ENCODE data around the gene COL27A1. TPM values are rescaled to one million over a fixed set of nuclear protein-coding genes. Genes with fewer than 3 reads are reported as not detected.
A peak's percentile ranks its signal among the peaks of the same experiment; 100 is the strongest.
"Not testable (repeated sequence)": the region's sequence is repeated elsewhere in the genome, so short reads cannot be mapped to it uniquely, and the experiment has no call there.

Gene COL27A1
- total RNA-seq, 1 experiment from 2014 or later, result 12.0 TPM

GRCh38 chr9:114321759-114322158, 166.4 kb downstream of the COL27A1 start:
- H3K79me2 ChIP-seq (ENCODE audit: insufficient read depth, low read length), result no peaks in the 10 kb centered on the region
- no TSS peak for BruUV-seq (replicated peaks)
- H3K27ac ChIP-seq (ENCODE audit: low read depth, low read length), result no peak overlapping the region
- no peak overlapping the region for H3K9ac ChIP-seq (ENCODE audit: low read length)
- ChIA-PET CTCF (interaction anchor here (0.8 kb wide), 1 partner anchor 214 kb away, joined by 3 read pairs; no protein-coding TSS in a partner anchor), RAD21 (ENCODE audit: low non-redundant PET in 1 of 2, low total read pairs in 2 of 2, uncharacterized antibody in 2 of 2, unreplicated experiment in 2 of 2) (no interaction called here), POLR2A (no interaction called here)
- no peak overlapping the region for H3K4me3 ChIP-seq (replicated peaks in 1 of 2; ENCODE audit: low read depth in 1 of 2, low read length in 2 of 2)
- no peaks in the 10 kb centered on the region for H4K20me1 ChIP-seq (ENCODE audit: insufficient read depth)
- no peaks in the 10 kb centered on the region for H3K4me1 ChIP-seq (ENCODE audit: control insufficient read depth in 1 of 2, insufficient read depth in 2 of 2, low read length in 2 of 2)
- no peak overlapping the region for H3K4me2 ChIP-seq (ENCODE audit: low read length)
- H3K36me3 ChIP-seq (ENCODE audit: control insufficient read depth in 1 of 2, insufficient read depth in 2 of 2, low read length in 2 of 2), result no peaks in the 10 kb centered on the region
- H3K27me3 ChIP-seq (ENCODE audit: insufficient read depth, low read length), result peaks cover 3% of the 10 kb centered on the region; the same call in 1 of the 2 replicates
- TF ChIP-seq, protein P1, sequence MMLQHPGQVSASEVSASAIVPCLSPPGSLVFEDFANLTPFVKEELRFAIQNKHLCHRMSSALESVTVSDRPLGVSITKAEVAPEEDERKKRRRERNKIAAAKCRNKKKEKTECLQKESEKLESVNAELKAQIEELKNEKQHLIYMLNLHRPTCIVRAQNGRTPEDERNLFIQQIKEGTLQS (IDR thresholded peaks at IDR 0.05), result no peak
- no peak for TF ChIP-seq CEBPB (IDR thresholded peaks at IDR 0.05; ENCODE audit: low read depth)
- TF ChIP-seq EZH2phosphoT487 (IDR thresholded peaks at IDR 0.05; ENCODE audit: borderline replicate concordance), result no peak
- no peak for TF ChIP-seq RAD21 (IDR thresholded peaks at IDR 0.05; ENCODE audit: low read depth)
- no peak for TF ChIP-seq FOSL1 (IDR thresholded peaks at IDR 0.05; ENCODE audit: low read depth)
- TF ChIP-seq ZNF274 (IDR thresholded peaks at IDR 0.05; ENCODE audit: low read depth, low read length), result no peak
- no peak for TF ChIP-seq ELF1 (IDR thresholded peaks at IDR 0.05; ENCODE audit: borderline replicate concordance, low read depth)
- no peak for TF ChIP-seq SRF (IDR thresholded peaks at IDR 0.05; ENCODE audit: low read depth)
- no peak for TF ChIP-seq EZH2 (IDR thresholded peaks at IDR 0.05)
- TF ChIP-seq, protein P2, sequence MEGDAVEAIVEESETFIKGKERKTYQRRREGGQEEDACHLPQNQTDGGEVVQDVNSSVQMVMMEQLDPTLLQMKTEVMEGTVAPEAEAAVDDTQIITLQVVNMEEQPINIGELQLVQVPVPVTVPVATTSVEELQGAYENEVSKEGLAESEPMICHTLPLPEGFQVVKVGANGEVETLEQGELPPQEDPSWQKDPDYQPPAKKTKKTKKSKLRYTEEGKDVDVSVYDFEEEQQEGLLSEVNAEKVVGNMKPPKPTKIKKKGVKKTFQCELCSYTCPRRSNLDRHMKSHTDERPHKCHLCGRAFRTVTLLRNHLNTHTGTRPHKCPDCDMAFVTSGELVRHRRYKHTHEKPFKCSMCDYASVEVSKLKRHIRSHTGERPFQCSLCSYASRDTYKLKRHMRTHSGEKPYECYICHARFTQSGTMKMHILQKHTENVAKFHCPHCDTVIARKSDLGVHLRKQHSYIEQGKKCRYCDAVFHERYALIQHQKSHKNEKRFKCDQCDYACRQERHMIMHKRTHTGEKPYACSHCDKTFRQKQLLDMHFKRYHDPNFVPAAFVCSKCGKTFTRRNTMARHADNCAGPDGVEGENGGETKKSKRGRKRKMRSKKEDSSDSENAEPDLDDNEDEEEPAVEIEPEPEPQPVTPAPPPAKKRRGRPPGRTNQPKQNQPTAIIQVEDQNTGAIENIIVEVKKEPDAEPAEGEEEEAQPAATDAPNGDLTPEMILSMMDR (IDR thresholded peaks at IDR 0.05 in 2 of 3, conservative IDR thresholded peaks at IDR 0.05 in 1 of 3; ENCODE audit: borderline replicate concordance in 1 of 3, insufficient read depth in 1 of 3, low read depth in 2 of 3, low read length in 2 of 3), result no peak
- TF ChIP-seq POLR2AphosphoS5 (IDR thresholded peaks at IDR 0.05; ENCODE audit: low read depth, low read length), result no peak
- H2AFZ ChIP-seq (ENCODE audit: low read depth, low read length, poor library complexity, severe bottlenecking), result no peak overlapping the region
- H3K9me2 ChIP-seq (ENCODE audit: insufficient read depth), result no peaks in the 10 kb centered on the region
- no peak for DNase-seq (ENCODE audit: low read depth, low spot score)
- no peaks in the 10 kb centered on the region for H3K9me3 ChIP-seq (ENCODE audit: control insufficient read depth in 1 of 2, insufficient read depth in 1 of 2, low read depth in 1 of 2, low read length in 2 of 2)
- intact Hi-C loops (cut with micrococcal nuclease), result no loop called here
- ATAC-seq, result no peak

- ATAC-seq; H3K79me2 ChIP-seq (ENCODE audit: insufficient read depth, low read length); H3K36me3 ChIP-seq (ENCODE audit: control insufficient read depth in 1 of 2, insufficient read depth in 2 of 2, low read length in 2 of 2); BruUV-seq (replicated peaks); H3K9me3 ChIP-seq (ENCODE audit: control insufficient read depth in 1 of 2, insufficient read depth in 1 of 2, low read depth in 1 of 2, low read length in 2 of 2); H4K20me1 ChIP-seq (ENCODE audit: insufficient read depth); H3K27me3 ChIP-seq (ENCODE audit: insufficient read depth, low read length); intact Hi-C loops (cut with micrococcal nuclease); H3K9me2 ChIP-seq (ENCODE audit: insufficient read depth); H3K27ac ChIP-seq (ENCODE audit: low read depth, low read length); H2AFZ ChIP-seq (ENCODE audit: low read depth, low read length, poor library complexity, severe bottlenecking); POLR2A ChIA-PET; DNase-seq (ENCODE audit: low read depth, low spot score); H3K4me1 ChIP-seq (ENCODE audit: control insufficient read depth in 1 of 2, insufficient read depth in 2 of 2, low read length in 2 of 2); CTCF ChIA-PET; RAD21 ChIA-PET (ENCODE audit: low non-redundant PET in 1 of 2, low total read pairs in 2 of 2, uncharacterized antibody in 2 of 2, unreplicated experiment in 2 of 2); H3K9ac ChIP-seq (ENCODE audit: low read length); H3K4me3 ChIP-seq (replicated peaks in 1 of 2; ENCODE audit: low read depth in 1 of 2, low read length in 2 of 2); H3K4me2 ChIP-seq (ENCODE audit: low read length): not testable (repeated sequence)
Measured at GRCh38 chr9:114322160-114322818, 167.0 kb downstream of the COL27A1 start.

DNA sequence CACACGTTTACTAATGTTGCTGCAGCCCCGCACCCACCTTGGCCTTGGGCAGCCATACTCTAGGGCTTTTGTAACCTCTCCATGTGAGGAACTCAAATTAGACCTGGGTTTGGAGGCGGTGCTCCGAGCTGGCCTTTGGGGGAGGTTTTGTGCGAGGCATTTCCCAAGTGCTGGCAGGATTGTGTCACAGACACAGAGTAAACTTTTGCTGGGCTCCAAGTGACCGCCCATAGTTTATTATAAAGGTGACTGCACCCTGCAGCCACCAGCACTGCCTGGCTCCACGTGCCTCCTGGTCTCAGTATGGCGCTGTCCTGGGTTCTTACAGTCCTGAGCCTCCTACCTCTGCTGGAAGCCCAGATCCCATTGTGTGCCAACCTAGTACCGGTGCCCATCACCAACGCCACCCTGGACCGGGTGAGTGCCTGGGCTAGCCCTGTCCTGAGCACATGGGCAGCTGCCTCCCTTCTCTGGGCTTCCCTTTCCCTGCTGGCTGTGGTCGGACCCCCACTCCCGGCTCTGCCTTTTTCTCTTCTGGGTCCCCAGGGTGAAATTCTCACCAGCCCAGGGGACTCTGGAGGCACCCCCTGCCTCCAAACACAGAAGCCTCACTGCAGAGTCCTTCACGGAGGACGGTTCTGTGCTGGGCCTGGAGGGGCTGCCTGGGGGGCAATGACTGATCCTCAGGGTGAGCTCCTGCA, 167.6 kb downstream of the COL27A1 start, which contains the start of gene ORM1:
Gene ORM1 (plus strand): TSS at position 268 of the 701 bp plus-strand sequence. CDS start 36 bp downstream, at position 304.
- H3K36me3 ChIP-seq (ENCODE audit: control insufficient read depth in 1 of 2, insufficient read depth in 2 of 2, low read length in 2 of 2); H3K9ac ChIP-seq (ENCODE audit: low read length); H3K9me3 ChIP-seq (ENCODE audit: control insufficient read depth in 1 of 2, insufficient read depth in 1 of 2, low read depth in 1 of 2, low read length in 2 of 2); POLR2A ChIA-PET; intact Hi-C loops (cut with micrococcal nuclease); H3K4me2 ChIP-seq (ENCODE audit: low read length); CTCF ChIA-PET; H2AFZ ChIP-seq (ENCODE audit: low read depth, low read length, poor library complexity, severe bottlenecking); H3K27ac ChIP-seq (ENCODE audit: low read depth, low read length); DNase-seq (ENCODE audit: low read depth, low spot score); H3K9me2 ChIP-seq (ENCODE audit: insufficient read depth); H3K27me3 ChIP-seq (ENCODE audit: insufficient read depth, low read length); H3K4me3 ChIP-seq (replicated peaks in 1 of 2; ENCODE audit: low read depth in 1 of 2, low read length in 2 of 2); H4K20me1 ChIP-seq (ENCODE audit: insufficient read depth); H3K4me1 ChIP-seq (ENCODE audit: control insufficient read depth in 1 of 2, insufficient read depth in 2 of 2, low read length in 2 of 2); RAD21 ChIA-PET (ENCODE audit: low non-redundant PET in 1 of 2, low total read pairs in 2 of 2, uncharacterized antibody in 2 of 2, unreplicated experiment in 2 of 2); H3K79me2 ChIP-seq (ENCODE audit: insufficient read depth, low read length); BruUV-seq (replicated peaks): not testable (repeated sequence)
- peak; percentile 22; the same call in 1 of the 2 replicates for ATAC-seq

Measured in HCT116 (cell line).